ENCODE results near the gene ACTR3.

Gene ACTR3

DNA sequence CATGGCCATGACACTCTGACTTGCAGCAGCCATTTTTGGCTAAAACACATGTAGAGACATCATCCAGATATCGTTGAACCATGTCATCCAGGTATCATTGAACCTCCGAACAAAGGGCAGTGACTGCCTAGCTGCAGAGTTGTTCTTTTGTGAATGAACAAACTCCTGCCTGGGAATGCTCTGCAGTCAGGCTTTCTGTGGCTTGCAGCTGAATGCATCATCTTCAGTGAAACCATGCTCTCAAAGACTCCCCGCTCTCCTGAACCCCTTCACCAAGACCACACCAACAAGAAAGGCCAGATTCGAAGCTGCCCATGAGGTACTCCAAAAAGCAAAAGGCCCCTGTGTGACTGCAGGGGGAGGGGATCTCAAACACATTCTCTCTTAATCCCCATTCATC is 118.8 kb downstream of the ACTR3 start:
- TF ChIP-seq, protein P1, sequence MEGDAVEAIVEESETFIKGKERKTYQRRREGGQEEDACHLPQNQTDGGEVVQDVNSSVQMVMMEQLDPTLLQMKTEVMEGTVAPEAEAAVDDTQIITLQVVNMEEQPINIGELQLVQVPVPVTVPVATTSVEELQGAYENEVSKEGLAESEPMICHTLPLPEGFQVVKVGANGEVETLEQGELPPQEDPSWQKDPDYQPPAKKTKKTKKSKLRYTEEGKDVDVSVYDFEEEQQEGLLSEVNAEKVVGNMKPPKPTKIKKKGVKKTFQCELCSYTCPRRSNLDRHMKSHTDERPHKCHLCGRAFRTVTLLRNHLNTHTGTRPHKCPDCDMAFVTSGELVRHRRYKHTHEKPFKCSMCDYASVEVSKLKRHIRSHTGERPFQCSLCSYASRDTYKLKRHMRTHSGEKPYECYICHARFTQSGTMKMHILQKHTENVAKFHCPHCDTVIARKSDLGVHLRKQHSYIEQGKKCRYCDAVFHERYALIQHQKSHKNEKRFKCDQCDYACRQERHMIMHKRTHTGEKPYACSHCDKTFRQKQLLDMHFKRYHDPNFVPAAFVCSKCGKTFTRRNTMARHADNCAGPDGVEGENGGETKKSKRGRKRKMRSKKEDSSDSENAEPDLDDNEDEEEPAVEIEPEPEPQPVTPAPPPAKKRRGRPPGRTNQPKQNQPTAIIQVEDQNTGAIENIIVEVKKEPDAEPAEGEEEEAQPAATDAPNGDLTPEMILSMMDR (IDR thresholded peaks at IDR 0.05; ENCODE audit: low read length, missing control alignments) = no peak
- no peak overlapping the region for H3K4me3 ChIP-seq (replicated peaks; ENCODE audit: low read depth, low read length)
- DNase-seq (ENCODE audit: low read depth) = no peak

- no peak overlapping the region for H3K4me3 ChIP-seq (replicated peaks; ENCODE audit: low read depth, low read length)
- no peak for DNase-seq (ENCODE audit: low read depth)
- TF ChIP-seq, protein P1 (IDR thresholded peaks at IDR 0.05; ENCODE audit: low read length, missing control alignments) = no peak
These were observed 119.5 kb downstream of the ACTR3 start for GRCh38 chr2:114009205-114009944.

- no peak overlapping the region for H3K4me3 ChIP-seq (replicated peaks; ENCODE audit: low read depth, low read length)
- DNase-seq (ENCODE audit: low read depth) = no peak
- TF ChIP-seq, protein P1 (IDR thresholded peaks at IDR 0.05; ENCODE audit: low read length, missing control alignments) = no peak
These were observed 120.1 kb downstream of the ACTR3 start for GRCh38 chr2:114010001-114010400.

DNA sequence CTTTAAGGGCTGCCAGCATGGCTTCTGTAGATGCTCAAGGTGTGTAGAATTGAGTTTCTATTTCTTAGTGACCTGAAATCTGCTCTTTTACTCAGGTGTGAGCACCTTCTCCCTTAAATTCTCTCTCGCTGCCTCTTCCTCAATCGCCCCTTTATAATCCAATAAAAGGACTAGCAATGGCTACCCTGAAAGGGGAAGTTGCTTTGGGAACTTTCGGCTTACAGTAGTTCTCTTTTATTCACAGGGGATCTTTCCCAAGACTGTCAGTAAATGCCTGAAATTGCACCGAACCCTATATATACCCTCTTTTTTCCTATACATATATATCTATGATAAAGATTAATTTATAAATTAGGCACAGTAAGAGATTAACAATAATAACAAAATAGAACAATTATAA is 121.8 kb downstream of the ACTR3 start:
- H3K4me3 ChIP-seq (replicated peaks; ENCODE audit: low read depth, low read length) = no peak overlapping the region
- TF ChIP-seq, protein P1 (IDR thresholded peaks at IDR 0.05; ENCODE audit: low read length, missing control alignments) = no peak
- no peak for DNase-seq (ENCODE audit: low read depth)
